ENCODE data around the gene PHYHIPL. TPM values are rescaled to one million over a fixed set of nuclear protein-coding genes. Genes with fewer than 3 reads are reported as not detected.
A peak's percentile ranks its signal among the peaks of the same experiment; 100 is the strongest.

PHYHIPL gene
- total RNA-seq: 1 to 10 TPM in 1 of 7 donors, under 1 TPM in 4, not detected in 2; 0.11 to 3.7 (median 0.56) TPM
- polyA plus RNA-seq: under 1 TPM; 0.36 to 0.55 TPM
- long read RNA-seq, donor 1: 0 reads
- long read RNA-seq, donor 2, transcript PHYHIPL-202 (5 exons, 3,578 nt): major isoform, 13 of 13 reads
- long read RNA-seq, donor 2, partial matches to known transcripts: 0 of 13 reads
- long read RNA-seq, donor 2, other reads (novel, unspliced or antisense): 0 of 13 reads
- long read RNA-seq, donor 3, partial matches to known transcripts: 0 of 2 reads
- long read RNA-seq, donor 3, other reads (novel, unspliced or antisense): 0 of 2 reads

DNA sequence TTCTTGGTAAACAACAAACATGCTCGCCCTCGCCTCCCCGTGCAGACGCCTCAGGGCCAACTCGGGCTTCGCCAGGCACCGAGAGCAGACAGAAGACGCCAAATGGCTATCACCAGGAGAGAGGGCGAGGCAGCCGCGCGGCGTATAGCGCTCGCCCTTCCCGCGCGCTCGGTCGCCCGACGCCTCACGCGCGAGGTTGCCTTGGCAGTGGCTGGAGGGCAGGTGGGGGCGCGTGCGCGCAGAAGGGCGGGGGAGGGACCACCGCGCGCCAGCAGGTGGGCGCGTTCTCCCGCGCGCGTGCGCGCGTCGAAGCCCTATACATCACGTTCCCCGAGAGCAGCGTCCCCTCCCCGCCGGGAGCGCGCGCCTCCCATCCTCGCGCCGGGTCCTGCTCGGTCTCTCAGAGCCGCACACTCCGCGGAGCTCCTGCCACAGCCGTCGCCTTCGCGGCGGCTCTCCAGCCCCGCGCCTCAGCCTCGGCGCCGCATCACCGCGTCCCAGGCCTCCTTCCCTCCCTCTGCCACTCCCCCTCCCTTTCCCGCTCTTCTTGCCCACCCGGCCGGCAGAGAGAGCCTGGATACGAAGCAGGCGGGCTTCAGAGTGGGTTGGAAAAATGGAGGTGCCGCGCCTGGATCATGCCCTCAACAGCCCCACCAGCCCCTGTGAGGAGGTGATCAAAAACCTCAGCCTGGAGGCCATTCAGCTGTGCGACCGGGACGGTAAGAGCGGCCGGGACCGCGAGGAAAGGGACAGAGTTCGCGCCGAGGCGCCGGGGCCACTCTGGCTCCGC, at the start of gene PHYHIPL:
Gene PHYHIPL (plus strand): TSS at position 403 of the 790 bp plus-strand sequence. CDS start 211 bp downstream, at position 614.
- no peak within 1 kb of the TSS for H3K27ac ChIP-seq
- intact Hi-C loops (cut with DNase I): no loop called here
- TF ChIP-seq, protein P1, sequence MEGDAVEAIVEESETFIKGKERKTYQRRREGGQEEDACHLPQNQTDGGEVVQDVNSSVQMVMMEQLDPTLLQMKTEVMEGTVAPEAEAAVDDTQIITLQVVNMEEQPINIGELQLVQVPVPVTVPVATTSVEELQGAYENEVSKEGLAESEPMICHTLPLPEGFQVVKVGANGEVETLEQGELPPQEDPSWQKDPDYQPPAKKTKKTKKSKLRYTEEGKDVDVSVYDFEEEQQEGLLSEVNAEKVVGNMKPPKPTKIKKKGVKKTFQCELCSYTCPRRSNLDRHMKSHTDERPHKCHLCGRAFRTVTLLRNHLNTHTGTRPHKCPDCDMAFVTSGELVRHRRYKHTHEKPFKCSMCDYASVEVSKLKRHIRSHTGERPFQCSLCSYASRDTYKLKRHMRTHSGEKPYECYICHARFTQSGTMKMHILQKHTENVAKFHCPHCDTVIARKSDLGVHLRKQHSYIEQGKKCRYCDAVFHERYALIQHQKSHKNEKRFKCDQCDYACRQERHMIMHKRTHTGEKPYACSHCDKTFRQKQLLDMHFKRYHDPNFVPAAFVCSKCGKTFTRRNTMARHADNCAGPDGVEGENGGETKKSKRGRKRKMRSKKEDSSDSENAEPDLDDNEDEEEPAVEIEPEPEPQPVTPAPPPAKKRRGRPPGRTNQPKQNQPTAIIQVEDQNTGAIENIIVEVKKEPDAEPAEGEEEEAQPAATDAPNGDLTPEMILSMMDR (IDR thresholded peaks at IDR 0.05): no peak
- TF ChIP-seq EP300 (IDR thresholded peaks at IDR 0.05) (no peak), POLR2A (IDR thresholded peaks at IDR 0.05) (no peak)
- peaks cover 6% of the 10 kb centered on the region for H3K4me1 ChIP-seq (ENCODE audit: insufficient read depth)
- H3K9me3 ChIP-seq: no peaks in the 10 kb centered on the region
- peak within 1 kb of the TSS; percentile 20 for H3K4me3 ChIP-seq
- H3K36me3 ChIP-seq: no peaks in the 10 kb centered on the region
- WGBS, 3 donors: 1% methylated on average over 79 to 89 of the region's 90 CpGs
- peak in 4 of 5 donors; percentile 8 to 36 (median 24) for DNase-seq
- no peaks in the 10 kb centered on the region for H3K27me3 ChIP-seq

DNA sequence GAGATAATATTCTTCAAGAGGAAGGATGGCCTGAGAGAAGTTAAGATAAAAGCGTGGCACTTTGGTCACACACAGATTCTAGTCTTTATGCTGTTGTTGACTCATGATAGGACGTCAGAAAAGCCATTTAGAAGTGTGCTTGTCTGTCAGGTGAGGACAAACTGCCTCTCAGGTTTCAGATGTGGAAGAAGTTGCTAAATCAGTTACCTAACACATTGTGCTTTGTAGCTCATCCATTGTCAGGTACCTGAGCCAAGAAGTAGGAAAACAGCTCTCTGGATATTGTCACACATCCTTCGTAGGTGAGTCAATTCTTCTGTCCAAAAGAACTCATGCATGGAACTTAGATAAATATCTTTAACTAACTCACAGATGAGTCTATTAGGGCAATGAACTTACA, 49.5 kb upstream of the PHYHIPL start:
- H3K9me3 ChIP-seq: no peaks in the 10 kb centered on the region
- no peak overlapping the region for H3K27ac ChIP-seq
- no peak overlapping the region for H3K4me3 ChIP-seq
- TF ChIP-seq EP300 (IDR thresholded peaks at IDR 0.05) (no peak), POLR2A (IDR thresholded peaks at IDR 0.05) (no peak)
- TF ChIP-seq, protein P1 (IDR thresholded peaks at IDR 0.05): no peak
- no peak for DNase-seq
- no peaks in the 10 kb centered on the region for H3K36me3 ChIP-seq
- no peaks in the 10 kb centered on the region for H3K27me3 ChIP-seq
- H3K4me1 ChIP-seq (ENCODE audit: insufficient read depth): peaks cover 2% of the 10 kb centered on the region
- intact Hi-C loops (cut with DNase I): no loop called here
- 71 to 91% (median 87%) methylated on average over 3 of the region's 3 CpGs for WGBS, 3 donors

DNA sequence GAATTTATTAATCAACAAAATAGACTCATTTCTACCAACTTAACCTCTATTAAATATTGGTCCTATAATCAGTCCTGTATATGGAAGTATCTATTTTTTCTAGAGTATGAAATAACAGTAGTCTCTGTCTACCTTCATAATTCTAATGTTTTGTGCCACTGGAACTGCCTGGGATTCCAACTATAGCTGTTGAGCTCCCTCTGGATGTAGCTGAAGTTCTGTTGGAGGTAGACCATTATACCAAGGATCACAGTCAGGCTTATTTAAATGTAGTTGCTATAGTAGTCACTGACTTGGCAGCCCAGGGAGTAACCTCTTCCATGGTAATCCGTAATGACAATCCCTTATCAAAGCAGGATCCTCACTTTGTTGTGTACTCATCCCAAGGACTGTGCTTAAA, 48.5 kb upstream of the PHYHIPL start:
- H3K4me3 ChIP-seq: no peak overlapping the region
- no peak for DNase-seq
- no peaks in the 10 kb centered on the region for H3K27me3 ChIP-seq
- peaks cover 2% of the 10 kb centered on the region for H3K4me1 ChIP-seq (ENCODE audit: insufficient read depth)
- H3K36me3 ChIP-seq: no peaks in the 10 kb centered on the region
- intact Hi-C loops (cut with DNase I): no loop called here
- TF ChIP-seq POLR2A (IDR thresholded peaks at IDR 0.05) (no peak), EP300 (IDR thresholded peaks at IDR 0.05) (no peak)
- TF ChIP-seq, protein P1 (IDR thresholded peaks at IDR 0.05): no peak
- no peaks in the 10 kb centered on the region for H3K9me3 ChIP-seq
- 84 to 100% (median 89%) methylated on average over 1 of the region's 1 CpG for WGBS, 3 donors
- H3K27ac ChIP-seq: no peak overlapping the region

DNA sequence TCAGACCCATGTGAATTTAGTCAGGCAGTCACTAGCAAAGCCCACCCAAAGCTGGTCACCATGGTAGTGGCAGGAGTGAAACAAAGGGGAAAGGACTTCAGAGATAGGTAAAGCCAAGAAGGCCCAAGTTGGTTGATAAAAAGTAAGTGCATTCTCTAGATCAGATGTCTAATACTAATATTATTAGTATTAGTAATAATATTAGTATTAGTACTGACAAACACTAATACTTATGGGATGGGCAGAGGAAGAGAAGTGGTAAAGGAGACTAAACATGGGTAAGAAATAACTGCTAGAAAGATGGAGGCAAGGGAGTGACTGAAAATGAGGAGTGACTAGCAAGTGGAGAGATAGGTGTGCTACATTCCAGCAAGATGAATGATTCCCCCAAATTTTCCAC, 46.6 kb upstream of the PHYHIPL start:
- TF ChIP-seq, protein P1 (IDR thresholded peaks at IDR 0.05): no peak
- TF ChIP-seq POLR2A (IDR thresholded peaks at IDR 0.05): no peak
- TF ChIP-seq EP300 (IDR thresholded peaks at IDR 0.05): no peak
- H3K4me1 ChIP-seq (ENCODE audit: insufficient read depth): peaks cover 2% of the 10 kb centered on the region
- no peaks in the 10 kb centered on the region for H3K9me3 ChIP-seq
- H3K36me3 ChIP-seq: no peaks in the 10 kb centered on the region
- no peaks in the 10 kb centered on the region for H3K27me3 ChIP-seq
- H3K27ac ChIP-seq: no peak overlapping the region
- no peak for DNase-seq
- intact Hi-C loops (cut with DNase I): no loop called here
- no peak overlapping the region for H3K4me3 ChIP-seq
